DMS153 (cell line): ENCODE data around the gene RDH14.

Experiments used
- DNase-seq: peaks from one replicate; lab custom pipeline; 2025; lab: John Stamatoyannopoulos, UW

Gene RDH14, protein sequence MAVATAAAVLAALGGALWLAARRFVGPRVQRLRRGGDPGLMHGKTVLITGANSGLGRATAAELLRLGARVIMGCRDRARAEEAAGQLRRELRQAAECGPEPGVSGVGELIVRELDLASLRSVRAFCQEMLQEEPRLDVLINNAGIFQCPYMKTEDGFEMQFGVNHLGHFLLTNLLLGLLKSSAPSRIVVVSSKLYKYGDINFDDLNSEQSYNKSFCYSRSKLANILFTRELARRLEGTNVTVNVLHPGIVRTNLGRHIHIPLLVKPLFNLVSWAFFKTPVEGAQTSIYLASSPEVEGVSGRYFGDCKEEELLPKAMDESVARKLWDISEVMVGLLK

GRCh38 chr2:18560031-18560796 is at the start of gene RDH14:
TSS of gene RDH14 (minus strand) at chr2:18560653. CDS start at chr2:18560572, 81 bp downstream.
- peak; percentile 88 for DNase-seq

GRCh38 chr2:18610090-18610489 is 49.6 kb upstream of the RDH14 start:
- no peak for DNase-seq

DNA sequence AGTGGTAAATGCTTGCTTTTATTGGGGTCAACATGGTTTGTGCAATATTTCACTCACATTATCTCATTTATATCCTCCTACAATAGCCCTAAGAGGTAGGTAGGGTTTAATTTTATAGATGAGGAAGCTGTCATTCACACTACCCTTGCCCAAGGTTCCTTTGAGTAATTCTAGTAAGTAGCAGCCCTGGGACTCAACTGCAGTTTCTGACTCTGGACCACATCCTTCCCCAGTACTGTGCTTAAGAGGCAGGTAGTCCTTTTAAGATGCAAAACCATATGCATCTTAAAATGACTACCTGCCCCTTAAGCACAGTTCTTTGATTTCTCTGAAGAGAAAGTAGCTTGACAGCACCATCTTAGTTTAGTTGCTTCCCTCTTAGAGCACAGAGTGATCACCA is 44.7 kb upstream of the RDH14 start:
- DNase-seq: no peak

- DNase-seq: no peak
These were observed 44.1 kb upstream of the RDH14 start for GRCh38 chr2:18604531-18604885.

DNA sequence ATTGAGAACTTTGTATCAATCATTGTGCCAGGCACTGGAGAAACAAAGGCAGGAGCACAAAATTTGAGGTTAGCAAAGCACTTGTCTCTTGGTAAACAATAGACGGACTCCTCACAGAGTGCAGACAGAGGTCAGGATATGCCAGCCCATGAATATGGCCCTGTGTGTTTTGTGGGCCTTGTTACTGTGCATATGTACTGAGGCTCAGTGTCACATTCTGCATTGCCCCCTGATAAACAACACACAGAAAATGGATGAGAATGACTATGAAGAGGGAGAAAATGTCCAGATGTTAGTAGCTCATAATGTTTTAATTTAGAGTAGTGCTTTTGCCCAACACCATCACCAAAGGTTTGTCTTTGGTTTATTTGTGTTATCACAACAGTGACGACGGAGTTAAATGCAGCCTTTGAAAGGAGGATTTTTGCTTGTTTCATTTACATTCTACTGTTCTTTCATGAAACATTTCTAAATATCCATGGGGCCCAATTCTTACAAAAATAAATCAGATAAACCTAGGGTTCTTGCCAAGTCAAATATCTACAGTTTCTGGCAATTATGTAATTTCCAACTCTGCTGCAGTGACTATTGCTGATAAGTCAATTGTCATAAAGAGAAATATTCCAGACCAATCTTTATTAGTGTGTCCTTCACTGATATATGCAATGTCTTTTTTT is 43.5 kb upstream of the RDH14 start:
- DNase-seq: no peak

DNA sequence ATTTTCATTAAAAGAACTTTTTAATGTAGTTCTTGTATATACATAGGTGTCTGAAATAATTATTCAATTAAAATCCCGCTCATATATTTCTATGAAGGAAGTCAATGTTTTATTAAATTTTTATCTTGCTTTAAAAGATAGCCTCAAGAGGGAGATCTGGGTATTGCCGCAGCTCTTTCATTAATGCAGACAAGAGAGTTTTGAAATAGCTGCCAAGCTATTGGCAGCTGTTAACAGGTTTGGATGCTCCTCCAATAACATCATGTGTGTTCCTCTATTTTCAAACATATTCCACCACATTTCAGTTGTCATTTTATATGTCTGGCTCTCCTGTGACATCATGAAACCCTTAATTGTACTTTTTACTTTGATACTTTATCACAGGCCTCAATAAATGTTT is 41.8 kb upstream of the RDH14 start:
- DNase-seq: no peak

GRCh38 chr2:18600255-18600613 is 39.8 kb upstream of the RDH14 start:
- no peak for DNase-seq

DNA sequence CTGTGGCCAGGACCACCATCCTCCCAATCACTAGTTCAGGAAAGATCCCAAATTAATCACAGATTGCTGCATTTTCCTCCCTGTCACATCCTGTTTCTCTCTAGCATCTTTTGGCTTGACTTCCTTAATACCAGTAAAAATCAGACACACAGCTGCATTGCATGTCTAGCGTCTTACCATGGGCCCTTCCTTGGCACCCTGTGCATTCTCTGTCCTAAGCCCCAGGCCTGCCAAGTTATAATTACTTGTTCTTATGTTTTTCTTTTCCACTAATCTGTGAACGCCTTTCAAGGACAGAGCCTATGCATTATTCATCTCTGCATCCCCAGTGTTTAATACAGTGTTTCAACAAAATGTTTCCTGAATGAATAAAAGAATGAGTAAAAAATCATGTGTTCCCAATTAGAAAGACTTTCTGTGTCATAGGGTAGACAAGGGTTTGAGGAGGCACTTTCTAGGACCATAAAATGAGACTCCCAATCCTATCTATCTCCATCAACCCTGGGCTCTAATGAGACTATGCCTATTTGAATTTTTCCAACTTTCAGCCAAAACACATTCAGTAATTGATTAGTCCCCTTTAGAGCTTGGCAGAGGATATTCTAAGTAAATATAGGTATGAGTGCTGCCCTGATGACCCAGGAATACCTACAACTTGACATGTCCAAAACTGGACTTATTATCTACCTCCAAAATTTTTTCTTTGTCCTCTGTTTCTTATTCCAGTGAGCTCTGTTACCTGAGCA is 39.2 kb upstream of the RDH14 start:
- no peak for DNase-seq

- no peak for DNase-seq
These were observed 38.5 kb upstream of the RDH14 start for GRCh38 chr2:18598848-18599484.

DNA sequence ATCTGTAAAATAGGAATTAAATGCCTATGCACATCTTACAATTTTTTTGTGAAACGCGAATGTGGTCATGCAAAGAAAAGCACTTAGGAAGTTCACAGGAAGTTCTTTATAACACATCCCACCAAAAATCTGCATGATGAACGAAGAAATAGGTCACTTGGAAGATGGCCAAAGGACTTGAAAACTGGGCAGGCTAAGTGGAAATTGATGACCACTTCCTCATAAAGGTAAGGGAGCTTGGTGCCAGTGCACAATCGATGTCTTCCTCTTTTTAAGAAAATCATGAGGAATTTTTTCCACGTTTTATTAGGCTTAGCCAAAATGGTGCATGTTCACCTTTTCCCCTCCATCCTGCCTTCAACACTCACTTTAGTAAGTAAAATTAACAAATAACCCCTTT is 37.2 kb upstream of the RDH14 start:
- DNase-seq: no peak

GRCh38 chr2:18596993-18597392 is 36.5 kb upstream of the RDH14 start:
- no peak for DNase-seq

DNA sequence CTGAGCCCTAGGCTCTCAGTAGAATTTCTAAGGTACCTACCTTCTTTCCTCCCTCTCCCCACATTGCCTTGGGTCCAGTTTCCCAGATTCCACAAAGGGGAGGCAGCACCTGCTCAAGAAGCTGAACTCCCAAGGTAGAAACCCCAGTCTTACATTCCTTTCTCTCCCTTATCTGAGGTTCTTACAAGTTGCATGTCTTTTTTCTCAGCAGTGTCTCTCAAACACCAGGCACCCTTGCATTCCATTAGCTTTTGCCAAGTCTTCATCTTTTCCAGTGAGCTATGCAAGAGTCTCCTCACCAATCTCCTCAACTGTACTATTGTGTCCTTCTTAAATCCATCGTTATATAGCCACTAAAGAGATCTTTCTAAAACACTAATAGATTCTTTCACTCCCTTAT is 33.0 kb upstream of the RDH14 start:
- DNase-seq: no peak

DNA sequence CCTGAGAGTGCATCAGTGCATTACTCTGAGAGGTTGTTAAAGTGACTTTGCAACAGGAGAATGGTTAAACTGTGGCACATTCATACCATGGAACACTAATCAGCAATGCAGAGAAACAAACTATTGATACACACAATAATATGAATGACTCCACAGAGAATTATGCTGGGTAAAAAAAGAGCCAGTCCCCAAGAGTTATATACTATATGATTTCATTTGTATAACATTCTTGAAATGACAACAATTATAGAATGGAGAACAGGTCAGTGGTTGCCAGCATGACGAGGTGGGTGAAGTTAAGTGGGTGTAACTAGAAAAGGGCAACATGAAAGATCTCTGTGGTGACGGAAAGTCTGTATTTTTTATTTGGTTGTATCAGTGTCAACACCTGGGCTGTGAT is 31.9 kb upstream of the RDH14 start:
- DNase-seq: no peak

- no peak for DNase-seq
These were observed 28.9 kb upstream of the RDH14 start, which contains the start of gene NT5C1B for GRCh38 chr2:18589354-18589753. TSS of gene NT5C1B (minus strand) at chr2:18589569. CDS start at chr2:18589468, 101 bp downstream.

GRCh38 chr2:18588802-18589201 is 28.3 kb upstream of the RDH14 start:
- DNase-seq: no peak

GRCh38 chr2:18588049-18588448 is 27.6 kb upstream of the RDH14 start:
- DNase-seq: no peak

DNA sequence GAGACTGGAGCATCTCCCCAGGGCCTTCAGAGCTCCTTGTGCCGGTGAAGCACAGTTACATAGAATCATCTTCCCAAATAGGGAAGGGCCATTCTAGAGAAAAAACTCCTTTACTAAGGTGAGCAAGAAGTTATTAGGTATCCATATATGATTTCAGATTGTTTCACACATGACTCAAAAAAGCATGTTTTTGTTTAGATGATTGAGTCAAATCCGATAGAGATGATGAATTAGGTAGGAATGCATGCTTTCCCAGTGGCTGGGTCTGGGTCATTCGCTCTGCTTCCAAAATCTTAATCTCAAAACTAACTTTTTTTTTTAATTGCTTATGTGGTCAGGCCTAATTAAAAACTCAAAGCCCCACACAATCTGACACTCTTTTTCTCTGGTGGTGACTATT is 25.1 kb upstream of the RDH14 start:
- DNase-seq: no peak

- no peak for DNase-seq
These were observed 24.1 kb upstream of the RDH14 start for GRCh38 chr2:18584608-18584954.

DNA sequence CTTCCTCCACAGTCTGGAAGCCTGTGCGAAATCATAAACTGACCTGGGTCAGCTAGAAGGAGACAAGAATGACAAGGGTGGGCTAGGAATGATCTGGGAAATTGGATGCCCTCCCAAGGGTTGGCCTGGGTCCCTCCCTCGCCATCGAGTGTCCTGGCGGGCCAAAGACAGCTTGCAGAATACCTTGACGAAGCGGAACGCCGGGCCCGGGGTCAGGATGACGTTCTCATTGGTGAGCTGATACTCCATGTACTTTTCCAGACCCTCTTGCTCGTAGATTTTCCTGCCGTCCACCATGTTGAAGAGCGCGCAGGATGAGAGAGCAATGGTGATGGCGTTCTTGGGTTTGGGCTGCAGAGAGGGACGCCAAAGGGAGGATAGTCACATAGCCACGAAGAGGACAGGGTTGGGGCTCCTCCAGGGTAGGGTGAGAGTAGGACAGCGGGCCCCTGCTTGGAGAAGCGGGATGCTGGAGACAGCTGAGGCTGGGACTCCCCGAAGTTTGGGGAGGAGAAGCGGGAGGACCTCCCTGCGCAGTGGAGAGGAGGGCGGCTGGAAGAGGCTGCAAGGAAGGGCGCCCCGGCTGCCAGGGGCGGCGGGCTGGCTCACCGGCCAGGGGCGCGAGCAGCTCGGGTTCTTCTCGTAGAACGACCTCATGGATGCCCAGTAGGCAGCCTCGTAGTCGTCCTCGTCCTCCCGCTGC is 23.6 kb upstream of the RDH14 start:
- DNase-seq: no peak

DNA sequence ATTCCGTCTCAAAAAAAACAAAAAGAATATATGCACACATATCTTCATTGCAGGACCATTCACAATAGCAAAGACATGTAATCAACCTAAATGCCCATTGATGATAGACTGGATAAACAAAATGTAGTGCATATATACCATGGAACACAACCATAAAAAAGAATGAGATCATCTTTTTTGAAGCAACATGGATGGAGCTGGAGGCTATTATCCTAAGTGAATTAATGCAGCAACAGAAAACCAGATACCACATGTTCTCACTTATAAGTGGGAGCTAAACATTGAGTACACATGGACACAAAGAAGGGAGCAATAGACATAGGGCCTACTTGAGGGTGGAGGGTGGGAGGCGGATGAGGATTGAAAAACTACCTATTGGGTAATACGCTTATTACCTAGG is 20.2 kb upstream of the RDH14 start:
- DNase-seq: no peak

DNA sequence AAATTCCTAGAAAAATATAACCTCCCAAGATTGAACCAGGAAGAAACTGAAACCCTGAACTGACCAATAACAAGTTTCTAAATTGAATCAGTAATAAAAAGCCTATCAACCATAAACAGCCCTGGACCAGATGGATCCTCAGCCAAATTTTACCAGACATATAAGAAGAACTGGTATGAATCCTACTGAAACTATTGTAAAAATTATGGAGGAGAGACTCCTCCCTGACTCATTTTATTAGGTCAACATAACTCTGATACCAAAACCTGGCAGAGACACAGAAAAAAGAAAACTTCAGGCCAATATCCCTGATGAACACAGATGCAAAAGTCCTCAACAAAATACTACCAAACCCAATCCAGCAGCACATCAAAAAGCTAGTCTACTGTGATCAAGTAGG is 17.6 kb upstream of the RDH14 start:
- no peak for DNase-seq
